C1 segment of cervical spinal cord (tissue), 14 donors: ENCODE data around the gene C19orf81.
A peak's percentile ranks its signal among the peaks of the same experiment; 100 is the strongest.

ENCODE experiments used
- DNase-seq, 14 donors: peaks; one replicate each; lab custom pipeline; 2025; lab: John Stamatoyannopoulos, UW

C19orf81 gene

GRCh38 chr19:50629194-50629593 lies 20.1 kb upstream of the C19orf81 start:
- no peak for DNase-seq

DNA sequence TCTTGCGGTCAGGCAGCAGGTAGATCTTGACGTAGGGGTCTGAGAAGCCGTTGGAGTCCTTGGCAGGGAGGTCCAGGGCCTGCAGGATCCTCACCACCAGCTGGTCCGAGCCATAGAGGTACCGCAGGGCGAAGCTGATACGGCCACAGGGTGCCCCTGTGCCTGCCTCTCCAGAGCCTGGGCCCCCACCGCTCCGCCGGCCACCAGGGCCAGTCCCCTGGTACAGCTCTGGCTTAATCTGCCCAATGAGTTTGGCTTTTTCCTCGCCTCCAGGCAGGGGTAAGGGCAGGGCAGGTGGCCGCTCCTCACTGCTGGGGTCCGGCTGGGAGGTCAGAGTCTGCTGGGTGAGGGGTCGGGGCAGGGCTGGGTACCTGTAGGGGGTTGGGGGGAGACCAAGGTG lies 19.4 kb upstream of the C19orf81 start:
- DNase-seq: no peak

- DNase-seq: no peak
Observed at GRCh38 chr19:50632151-50632835, 17.0 kb upstream of the C19orf81 start.

GRCh38 chr19:50633359-50633758 lies 15.9 kb upstream of the C19orf81 start:
- DNase-seq: no peak

DNA sequence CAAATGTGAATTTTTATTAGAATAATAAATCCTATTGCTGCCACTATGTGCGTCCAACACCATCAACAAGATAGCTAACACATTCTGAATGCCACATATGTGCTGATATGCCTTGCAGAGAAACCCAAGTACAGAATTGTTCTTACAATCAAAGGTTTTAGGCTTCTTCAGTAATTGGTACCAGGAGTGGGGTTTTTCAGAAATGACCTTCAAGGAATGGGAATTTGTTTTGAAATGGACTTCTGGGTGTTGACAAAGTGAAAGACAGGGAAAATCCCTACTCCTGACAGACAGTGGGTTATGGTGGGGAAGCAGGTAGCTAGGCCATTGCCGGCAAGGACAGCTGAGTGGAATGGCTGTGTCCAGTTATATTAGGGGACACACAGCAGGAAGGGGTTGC lies 15.3 kb upstream of the C19orf81 start:
- no peak for DNase-seq

GRCh38 chr19:50636317-50637085 lies 12.7 kb upstream of the C19orf81 start:
- DNase-seq: no peak

GRCh38 chr19:50638600-50638999 lies 10.6 kb upstream of the C19orf81 start:
- no peak for DNase-seq

GRCh38 chr19:50639121-50640112 lies 9.8 kb upstream of the C19orf81 start, which contains the start of gene SYT3:
SYT3 (minus strand) TSS chr19:50639881; CDS start chr19:50637411, 2,470 bp downstream.
- DNase-seq: peak in 12 of 14 donors; percentile 4 to 74 (median 22)

GRCh38 chr19:50640368-50640767 lies 8.9 kb upstream of the C19orf81 start:
- no peak for DNase-seq

DNA sequence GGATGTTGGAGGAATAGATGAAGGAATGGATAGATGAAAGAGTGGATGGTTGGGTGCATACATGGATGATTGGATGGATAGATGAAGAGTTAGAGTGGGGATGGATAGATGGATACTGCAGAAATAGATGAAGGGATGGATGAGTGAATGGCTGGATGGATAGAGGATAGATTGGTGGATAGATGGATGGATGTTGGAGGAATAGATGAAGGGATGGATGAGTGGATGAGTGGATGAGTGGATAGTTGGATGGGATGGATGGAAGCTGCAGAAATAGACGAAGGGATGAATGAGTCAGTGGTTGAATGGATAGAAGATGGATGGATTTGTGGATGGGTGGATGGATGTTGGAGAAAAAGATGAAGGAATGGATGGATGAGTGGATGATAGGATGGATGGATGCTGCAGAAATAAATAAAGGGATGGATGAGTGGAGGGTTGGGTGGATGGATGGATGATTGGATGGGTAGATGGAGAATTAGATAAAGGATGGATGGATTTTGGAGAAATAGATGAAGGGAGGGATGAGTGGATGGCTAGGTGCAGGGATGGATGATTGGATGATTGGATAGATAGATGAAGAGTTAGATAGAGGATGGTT lies 4.8 kb upstream of the C19orf81 start:
- DNase-seq: no peak

DNA sequence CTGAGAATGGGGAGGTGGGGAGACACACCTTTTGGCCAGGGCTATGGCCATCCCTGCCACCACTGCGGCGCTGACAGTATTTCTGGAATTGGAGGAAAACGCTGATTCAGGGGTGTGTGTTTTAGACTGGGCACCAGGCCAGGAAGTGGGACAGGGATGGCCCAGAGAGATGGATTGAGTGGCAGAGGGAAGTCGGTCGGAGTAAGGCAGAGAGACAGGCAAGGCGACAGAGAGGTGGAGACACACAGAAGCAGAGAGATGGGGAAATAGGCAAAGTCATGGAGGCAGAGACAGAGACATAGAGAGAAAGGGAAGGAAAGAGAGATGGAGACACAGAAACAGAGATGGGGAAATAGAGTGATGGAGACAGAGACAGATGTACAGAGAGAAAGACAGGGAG lies 4.1 kb upstream of the C19orf81 start:
- DNase-seq: no peak

GRCh38 chr19:50646074-50646807 lies 3.0 kb upstream of the C19orf81 start:
- DNase-seq: no peak

GRCh38 chr19:50647879-50648615 lies 1.2 kb upstream of the C19orf81 start:
- no peak for DNase-seq

GRCh38 chr19:50648659-50649058 lies 586 bp upstream of the C19orf81 start:
- no peak for DNase-seq

DNA sequence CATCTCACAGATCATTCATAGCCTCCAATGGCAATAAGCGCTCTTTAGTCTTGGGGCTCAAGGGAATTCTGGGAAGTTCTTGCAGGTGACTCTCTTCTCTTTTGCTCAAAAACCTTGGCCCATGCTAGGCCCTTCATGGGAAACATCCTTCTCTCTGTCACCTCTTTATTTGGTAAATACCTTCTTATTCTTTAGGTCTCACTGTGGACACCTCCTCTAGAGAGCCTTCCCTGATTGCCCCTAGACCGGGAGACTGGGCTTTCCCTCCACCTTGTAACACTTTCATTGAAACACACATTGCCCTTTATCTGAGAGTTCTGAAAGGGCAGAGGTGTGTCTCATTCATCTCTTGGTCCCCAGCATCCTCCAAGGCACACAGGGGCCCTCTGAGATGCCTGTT lies 1.9 kb downstream of the C19orf81 start:
- no peak for DNase-seq

GRCh38 chr19:50652722-50653121 lies 3.5 kb downstream of the C19orf81 start:
- no peak for DNase-seq

DNA sequence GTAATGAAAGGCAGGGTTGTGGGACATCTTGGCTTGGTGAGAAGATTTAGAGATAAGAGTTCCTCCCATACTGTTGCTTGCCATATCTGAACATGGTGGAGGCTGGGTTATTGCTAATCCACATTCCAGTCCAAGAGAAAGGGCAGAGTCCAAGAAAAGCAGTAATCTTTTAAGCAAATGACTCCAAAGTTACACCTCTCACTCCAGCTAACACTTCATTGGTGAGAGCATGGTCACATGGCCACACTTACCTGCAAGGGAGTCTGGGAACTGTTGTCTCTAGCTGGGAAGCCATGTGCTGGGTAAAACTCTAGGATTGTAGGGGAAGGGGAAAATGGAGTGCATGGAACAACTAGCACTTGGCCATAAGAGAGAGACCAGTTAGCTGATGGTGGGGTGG lies 5.6 kb downstream of the C19orf81 start:
- DNase-seq: no peak

- no peak for DNase-seq
Observed at GRCh38 chr19:50657222-50657669, 8.0 kb downstream of the C19orf81 start.

DNA sequence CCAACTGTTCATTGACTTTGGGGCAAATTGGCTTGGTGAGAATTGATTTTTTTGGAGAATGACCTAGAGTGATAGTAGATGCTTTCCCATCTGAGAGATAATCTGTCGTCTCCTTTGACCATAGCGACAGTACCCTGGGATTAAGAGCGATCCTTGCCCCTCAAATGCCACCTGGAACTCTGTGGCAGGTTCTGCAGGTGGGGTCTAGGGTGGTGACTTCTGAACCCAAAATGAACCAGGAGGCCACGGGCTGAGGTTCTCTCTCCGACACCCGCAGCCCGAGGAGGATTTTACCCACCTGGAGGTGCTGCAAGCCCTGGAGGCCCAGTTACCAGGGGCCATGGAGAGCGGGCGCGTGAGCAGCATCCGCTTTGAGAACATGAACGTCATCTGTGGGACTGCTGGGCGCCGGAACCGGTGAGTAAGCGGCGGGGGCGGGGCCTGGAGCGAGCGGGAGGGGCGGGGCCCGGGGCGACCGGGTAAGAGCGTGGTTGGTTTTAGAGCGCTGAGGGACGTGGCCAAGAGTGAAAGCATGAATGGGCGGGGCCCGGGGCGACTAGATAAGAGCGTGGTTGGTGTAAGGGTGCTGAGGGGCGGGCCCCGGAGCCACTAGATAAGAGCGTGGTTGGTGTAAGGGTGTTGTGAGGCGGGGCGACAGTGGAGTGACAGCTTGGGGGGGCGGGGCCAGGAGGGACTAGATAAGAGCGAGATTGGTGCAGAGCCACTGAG lies 8.6 kb downstream of the C19orf81 start:
- DNase-seq: peak; percentile 57 to 100 (median 94)
